ENCODE results near the gene EPHB1. TPM values are rescaled to one million over a fixed set of nuclear protein-coding genes. Genes with fewer than 3 reads are reported as not detected.

The EPHB1 gene
- total and polyA plus RNA-seq, 4 donors, result 0.23 to 1.7 (median 0.52) TPM

DNA sequence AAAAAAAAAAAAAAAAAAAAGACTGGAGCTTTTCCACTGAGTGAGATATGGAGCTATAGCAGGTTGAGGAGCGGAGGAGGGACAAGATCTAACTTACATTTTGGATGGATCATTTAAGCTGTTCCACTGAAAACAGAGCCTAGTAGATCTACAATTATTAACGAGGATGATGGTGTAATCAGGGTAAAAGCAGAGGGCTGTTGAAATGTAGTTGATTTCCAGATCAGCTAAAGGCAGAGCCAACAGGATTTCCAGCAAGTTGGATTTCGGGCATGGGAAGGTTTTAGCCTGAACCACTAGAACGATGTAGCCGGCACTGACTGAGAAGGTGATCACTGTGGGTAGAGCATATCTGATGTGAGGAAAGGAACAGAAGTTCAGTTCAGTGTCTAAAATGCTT lies 360.7 kb downstream of the EPHB1 start (continued):
- no peak for TF ChIP-seq GABPA (IDR thresholded peaks at IDR 0.05 in 1 of 2, conservative IDR thresholded peaks at IDR 0.05 in 1 of 2)
- peak; percentile 63 for TF ChIP-seq SP1 (IDR thresholded peaks at IDR 0.05)
- TF ChIP-seq JUND (IDR thresholded peaks at IDR 0.05), result peak in 1 of 2 donors; percentile 67
- TF ChIP-seq MAX (IDR thresholded peaks at IDR 0.05), result peak; percentile 32
- TF ChIP-seq, protein P1, sequence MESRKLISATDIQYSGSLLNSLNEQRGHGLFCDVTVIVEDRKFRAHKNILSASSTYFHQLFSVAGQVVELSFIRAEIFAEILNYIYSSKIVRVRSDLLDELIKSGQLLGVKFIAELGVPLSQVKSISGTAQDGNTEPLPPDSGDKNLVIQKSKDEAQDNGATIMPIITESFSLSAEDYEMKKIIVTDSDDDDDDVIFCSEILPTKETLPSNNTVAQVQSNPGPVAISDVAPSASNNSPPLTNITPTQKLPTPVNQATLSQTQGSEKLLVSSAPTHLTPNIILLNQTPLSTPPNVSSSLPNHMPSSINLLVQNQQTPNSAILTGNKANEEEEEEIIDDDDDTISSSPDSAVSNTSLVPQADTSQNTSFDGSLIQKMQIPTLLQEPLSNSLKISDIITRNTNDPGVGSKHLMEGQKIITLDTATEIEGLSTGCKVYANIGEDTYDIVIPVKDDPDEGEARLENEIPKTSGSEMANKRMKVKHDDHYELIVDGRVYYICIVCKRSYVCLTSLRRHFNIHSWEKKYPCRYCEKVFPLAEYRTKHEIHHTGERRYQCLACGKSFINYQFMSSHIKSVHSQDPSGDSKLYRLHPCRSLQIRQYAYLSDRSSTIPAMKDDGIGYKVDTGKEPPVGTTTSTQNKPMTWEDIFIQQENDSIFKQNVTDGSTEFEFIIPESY (IDR thresholded peaks at IDR 0.05), result peak; percentile 42
- peak; percentile 38 to 69 for TF ChIP-seq HNF4A (conservative IDR thresholded peaks at IDR 0.05)
- no peak for TF ChIP-seq NR2F2 (IDR thresholded peaks at IDR 0.05)
- peak; percentile 28 to 84 for TF ChIP-seq RXRA (IDR thresholded peaks at IDR 0.05)

DNA sequence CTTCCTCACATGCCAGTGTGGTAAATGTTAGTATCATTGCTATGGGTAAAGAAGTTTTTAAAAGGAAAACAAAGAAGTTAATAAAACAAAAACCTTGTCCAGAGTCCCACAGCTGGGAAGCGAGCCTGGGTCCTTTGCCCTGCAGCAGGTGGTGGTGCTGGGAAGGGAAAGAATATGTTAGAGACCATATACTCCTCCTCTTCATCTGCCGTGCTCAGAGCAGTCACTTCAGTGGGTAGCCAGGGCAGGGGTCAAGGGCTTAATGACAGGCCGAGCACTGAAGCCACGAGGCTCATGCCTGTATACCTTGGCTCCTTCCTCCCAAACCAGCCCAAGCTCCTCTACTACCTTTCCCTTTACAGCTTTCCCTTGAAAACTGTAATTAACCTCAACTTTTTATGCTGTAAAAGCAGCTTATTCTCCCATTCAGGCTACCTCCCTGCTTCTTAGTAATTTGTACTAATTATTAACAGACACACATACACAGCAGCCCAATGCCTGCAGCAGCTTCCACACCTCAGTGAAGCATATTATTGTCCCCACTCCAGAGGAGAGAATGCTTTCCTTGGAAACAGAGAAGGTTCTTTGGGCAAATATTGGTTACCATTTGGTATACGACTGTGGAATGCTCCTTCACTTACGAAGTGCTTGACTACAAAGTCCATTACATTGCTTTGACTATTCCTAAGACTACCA lies 362.1 kb downstream of the EPHB1 start:
- H3K4me3 ChIP-seq (ENCODE audit: low read depth in 1 of 3, low read length in 3 of 3), result no peak overlapping the region
- H3K27ac ChIP-seq (ENCODE audit: low read depth in 1 of 2, low read length in 2 of 2), result peak overlapping the region; percentile 77 to 93
- DNase-seq (ENCODE audit: low spot score), result no peak
- H3K4me1 ChIP-seq (ENCODE audit: control insufficient read depth in 4 of 4, insufficient read depth in 4 of 4, low read length in 3 of 4), result peaks cover 10 to 43% (median 25%) of the 10 kb centered on the region in 4 donors
- 42% methylated on average over 6 of the region's 6 CpGs for WGBS
- H3K27me3 ChIP-seq (ENCODE audit: control insufficient read depth in 4 of 4, insufficient read depth in 4 of 4, low read length in 3 of 4), result no peaks in the 10 kb centered on the region
- no peak overlapping the region for H3K9ac ChIP-seq (ENCODE audit: low read depth in 1 of 2, low read length in 2 of 2)
- no peaks in the 10 kb centered on the region for H3K9me3 ChIP-seq (ENCODE audit: control insufficient read depth in 4 of 4, low read length in 3 of 4)
- TF ChIP-seq GABPA (IDR thresholded peaks at IDR 0.05 in 1 of 2, conservative IDR thresholded peaks at IDR 0.05 in 1 of 2) (no peak), FOXA1 (IDR thresholded peaks at IDR 0.05) (no peak), HNF4G (IDR thresholded peaks at IDR 0.05) (no peak), TAF1 (conservative IDR thresholded peaks at IDR 0.05) (no peak), NR2F2 (IDR thresholded peaks at IDR 0.05) (no peak), SP1 (IDR thresholded peaks at IDR 0.05) (peak; percentile 6), RAD21 (IDR thresholded peaks at IDR 0.05) (peak in 1 of 2 donors; percentile 57), MAX (IDR thresholded peaks at IDR 0.05) (no peak), REST (IDR thresholded peaks at IDR 0.05) (no peak), RXRA (IDR thresholded peaks at IDR 0.05) (peak in 1 of 2 donors; percentile 55), HNF4A (conservative IDR thresholded peaks at IDR 0.05) (peak in 1 of 2 donors; percentile 55), YY1 (IDR thresholded peaks at IDR 0.05) (no peak), ATF3 (IDR thresholded peaks at IDR 0.05) (no peak)
- TF ChIP-seq, protein P1 (IDR thresholded peaks at IDR 0.05), result no peak
- TF ChIP-seq, protein P2, sequence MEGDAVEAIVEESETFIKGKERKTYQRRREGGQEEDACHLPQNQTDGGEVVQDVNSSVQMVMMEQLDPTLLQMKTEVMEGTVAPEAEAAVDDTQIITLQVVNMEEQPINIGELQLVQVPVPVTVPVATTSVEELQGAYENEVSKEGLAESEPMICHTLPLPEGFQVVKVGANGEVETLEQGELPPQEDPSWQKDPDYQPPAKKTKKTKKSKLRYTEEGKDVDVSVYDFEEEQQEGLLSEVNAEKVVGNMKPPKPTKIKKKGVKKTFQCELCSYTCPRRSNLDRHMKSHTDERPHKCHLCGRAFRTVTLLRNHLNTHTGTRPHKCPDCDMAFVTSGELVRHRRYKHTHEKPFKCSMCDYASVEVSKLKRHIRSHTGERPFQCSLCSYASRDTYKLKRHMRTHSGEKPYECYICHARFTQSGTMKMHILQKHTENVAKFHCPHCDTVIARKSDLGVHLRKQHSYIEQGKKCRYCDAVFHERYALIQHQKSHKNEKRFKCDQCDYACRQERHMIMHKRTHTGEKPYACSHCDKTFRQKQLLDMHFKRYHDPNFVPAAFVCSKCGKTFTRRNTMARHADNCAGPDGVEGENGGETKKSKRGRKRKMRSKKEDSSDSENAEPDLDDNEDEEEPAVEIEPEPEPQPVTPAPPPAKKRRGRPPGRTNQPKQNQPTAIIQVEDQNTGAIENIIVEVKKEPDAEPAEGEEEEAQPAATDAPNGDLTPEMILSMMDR (IDR thresholded peaks at IDR 0.05; ENCODE audit: low read depth, low read length, missing input control), result no peak
- H3K36me3 ChIP-seq (ENCODE audit: control insufficient read depth in 4 of 4, insufficient read depth in 3 of 4, low read depth in 1 of 4, low read length in 3 of 4), result no peaks in the 10 kb centered on the region
